Stimulated activated naive CD4-positive, alpha-beta T cell treated with Interleukin-2 at 50 U/mL for 16 hours (primary cell): ENCODE results near the gene PPARD.

Experiments used
- DNase-seq: peaks from one replicate; lab custom pipeline; 2025; lab: John Stamatoyannopoulos, UW

PPARD gene

DNA sequence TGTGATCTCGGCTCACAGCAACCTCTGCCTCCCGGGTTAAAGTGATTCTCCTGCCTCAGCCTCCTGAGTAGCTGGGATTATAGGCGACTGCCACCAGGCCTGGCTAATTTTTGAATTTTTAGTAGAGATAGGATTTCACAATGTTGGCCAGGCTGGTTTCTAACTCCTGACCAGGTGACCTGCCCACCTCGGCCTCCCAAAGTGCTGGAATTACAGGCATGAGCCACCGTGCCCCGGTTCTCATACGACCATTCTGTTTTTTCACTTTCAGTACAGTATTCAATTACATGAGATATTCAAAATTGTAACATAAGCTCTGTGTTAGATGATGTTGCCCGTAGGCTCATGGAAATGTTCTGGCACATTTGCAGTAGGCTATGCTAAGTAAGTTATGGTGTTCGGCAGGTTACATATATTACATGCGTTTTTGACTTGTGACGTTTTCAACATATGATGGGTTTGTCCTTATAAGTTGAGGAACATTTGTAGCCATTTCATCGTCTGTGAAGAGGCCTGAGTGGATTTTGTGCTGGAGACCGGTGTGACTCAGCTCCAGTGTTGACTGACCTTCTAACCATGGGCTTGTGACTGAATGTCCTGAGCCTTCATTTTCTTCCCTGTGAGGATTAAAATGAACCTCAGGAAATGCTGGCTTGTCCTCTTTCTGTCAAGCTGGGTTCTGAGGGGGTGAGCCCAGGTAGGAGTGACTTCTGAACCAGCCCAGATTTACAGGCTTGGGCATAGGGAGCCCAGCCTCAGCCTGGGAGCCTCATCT is 12.2 kb downstream of the PPARD start:
- DNase-seq: no peak

- no peak for DNase-seq
These were observed 14.0 kb downstream of the PPARD start for GRCh38 chr6:35356391-35356790.

DNA sequence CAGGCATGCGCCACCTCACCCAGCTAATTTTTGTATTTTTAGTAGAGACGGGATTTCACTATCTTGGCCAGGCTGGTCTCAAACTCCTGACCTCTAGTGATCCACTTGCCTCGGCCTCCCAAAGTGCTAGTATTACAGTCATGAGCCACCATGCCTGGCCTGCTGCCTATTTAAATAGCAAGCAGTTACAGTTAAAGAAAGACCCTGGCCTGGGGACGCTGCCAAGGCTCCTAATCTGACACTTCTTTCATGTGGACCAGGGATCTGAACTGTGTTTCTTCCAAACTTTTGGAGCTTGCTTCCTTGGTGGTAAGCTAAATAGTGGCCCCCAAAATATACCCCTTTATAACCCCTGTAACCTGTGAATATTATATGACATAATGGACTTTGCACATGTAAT is 15.3 kb downstream of the PPARD start:
- DNase-seq: no peak

GRCh38 chr6:35358086-35358485 is 15.7 kb downstream of the PPARD start:
- DNase-seq: no peak

DNA sequence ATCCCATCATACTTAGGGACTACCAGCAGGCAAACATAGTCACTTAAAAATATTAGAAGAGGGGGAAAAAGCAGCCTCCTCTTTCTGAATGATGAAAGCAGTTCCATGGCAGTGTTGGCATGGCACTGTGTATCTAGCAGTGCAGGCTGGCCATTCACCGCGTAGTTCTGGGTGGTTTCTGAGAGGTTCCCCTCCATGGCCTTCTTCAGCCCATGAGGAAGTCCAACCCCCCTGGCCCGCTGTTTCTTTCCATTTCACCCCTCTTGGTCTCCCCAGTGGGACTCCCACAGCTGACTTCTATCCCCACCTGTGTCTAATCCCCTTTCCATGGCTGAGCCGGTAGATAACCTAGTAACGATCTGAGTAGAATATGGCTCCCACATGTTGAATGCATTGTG is 17.0 kb downstream of the PPARD start:
- DNase-seq: no peak

DNA sequence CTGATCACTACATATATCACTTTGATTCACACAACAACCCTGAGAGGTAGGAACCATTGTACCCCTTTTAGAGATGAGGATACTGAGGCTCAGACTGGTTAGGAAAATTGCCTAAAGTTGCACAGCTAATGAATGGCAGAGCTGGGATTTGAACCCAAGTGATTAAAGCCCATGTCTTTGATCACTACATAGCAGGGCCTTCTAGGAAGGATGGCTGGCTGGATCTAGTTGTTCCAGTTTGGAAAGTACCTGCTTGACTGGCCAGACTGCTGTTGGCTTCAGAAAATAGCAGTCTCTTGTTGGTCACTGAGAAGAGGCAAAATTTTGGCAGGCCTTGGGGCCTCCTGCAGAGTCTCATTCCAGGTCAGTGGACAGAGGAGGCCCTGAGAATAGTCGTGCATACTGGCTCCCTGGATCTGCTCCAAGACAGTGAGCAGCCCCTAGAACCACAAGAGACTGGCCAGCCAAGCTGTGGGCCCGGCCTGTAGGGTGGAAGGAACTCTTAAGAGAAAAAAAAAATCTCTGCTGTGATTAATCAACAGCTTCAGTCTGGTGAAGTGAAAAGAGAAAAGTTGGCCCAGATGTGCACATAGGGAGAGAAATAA is 17.5 kb downstream of the PPARD start:
- DNase-seq: no peak

- DNase-seq: no peak
These were observed 18.2 kb downstream of the PPARD start for GRCh38 chr6:35360349-35361138.

GRCh38 chr6:35362200-35362599 is 19.8 kb downstream of the PPARD start:
- DNase-seq: no peak

GRCh38 chr6:35363293-35363750 is 21.0 kb downstream of the PPARD start:
- DNase-seq: no peak

DNA sequence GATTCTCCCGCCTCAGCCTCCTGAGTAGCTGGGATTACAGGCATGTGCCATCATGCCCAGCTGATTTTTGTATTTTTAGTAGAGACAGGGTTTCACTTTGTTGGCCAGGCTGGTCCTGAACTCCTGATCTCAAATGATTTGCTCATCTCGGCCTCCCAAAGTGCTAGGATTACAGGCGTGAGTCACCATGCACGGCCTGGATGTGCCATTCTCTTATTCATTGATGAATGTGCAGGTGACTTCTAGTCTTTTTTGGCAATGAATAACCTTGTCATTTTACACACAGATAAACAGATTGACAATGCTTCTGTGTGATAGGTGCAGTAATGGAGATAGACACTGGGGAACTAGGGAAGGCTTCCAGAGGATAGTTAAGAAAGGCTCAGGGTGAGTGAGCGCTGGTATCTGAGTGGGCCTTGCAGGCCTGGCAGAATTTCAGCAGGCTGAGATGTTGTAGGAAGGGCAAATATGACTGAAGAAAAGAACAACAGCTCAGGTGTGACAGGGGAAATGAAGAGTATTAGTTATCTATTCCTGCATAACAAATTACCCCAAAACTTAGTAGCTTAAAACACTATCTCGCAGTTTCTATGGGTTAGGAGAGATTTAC is 23.3 kb downstream of the PPARD start:
- no peak for DNase-seq

GRCh38 chr6:35366204-35366596 is 23.8 kb downstream of the PPARD start:
- no peak for DNase-seq

- no peak for DNase-seq
These were observed 25.3 kb downstream of the PPARD start for GRCh38 chr6:35367646-35368037.

DNA sequence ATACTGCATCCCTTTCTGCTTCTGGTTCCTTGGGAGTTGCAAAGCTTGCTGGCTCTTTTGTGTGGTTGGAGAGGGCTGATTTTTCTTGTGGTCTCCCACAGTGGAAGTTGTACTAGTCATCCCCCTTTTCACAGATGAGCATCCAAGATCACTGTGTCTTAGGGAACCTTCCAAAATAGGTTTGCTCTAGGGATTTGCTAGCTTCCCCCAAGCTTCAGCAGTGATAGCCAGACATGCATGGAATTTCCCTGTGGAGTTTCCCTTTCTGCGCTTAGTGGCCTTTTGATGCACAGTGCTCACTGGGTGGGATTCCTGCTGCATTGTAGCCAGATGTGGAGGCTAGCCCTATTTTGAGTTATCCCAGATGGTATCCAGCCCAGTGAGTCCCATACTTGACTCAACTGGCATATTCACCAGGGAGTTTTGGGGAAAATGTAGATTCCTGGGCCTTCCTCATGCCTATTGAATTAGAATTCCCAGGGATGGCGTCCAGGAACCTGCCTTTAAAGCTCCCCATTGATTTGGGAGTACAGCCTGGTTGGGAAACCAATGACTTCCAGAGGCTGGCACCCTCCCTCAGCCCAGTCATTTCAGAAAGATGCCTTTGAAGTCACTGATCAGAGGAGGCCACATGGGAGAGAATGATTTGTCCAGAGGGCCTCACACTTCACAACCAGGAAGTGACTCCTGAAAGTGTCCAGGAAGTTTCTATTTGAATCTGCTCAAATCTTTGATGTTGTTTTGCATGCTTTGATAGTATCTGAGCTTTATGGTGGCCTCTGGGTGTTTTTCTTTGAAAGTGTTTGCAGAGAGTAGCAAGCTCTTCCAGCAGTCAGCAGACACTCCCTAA is 25.9 kb downstream of the PPARD start:
- DNase-seq: no peak

DNA sequence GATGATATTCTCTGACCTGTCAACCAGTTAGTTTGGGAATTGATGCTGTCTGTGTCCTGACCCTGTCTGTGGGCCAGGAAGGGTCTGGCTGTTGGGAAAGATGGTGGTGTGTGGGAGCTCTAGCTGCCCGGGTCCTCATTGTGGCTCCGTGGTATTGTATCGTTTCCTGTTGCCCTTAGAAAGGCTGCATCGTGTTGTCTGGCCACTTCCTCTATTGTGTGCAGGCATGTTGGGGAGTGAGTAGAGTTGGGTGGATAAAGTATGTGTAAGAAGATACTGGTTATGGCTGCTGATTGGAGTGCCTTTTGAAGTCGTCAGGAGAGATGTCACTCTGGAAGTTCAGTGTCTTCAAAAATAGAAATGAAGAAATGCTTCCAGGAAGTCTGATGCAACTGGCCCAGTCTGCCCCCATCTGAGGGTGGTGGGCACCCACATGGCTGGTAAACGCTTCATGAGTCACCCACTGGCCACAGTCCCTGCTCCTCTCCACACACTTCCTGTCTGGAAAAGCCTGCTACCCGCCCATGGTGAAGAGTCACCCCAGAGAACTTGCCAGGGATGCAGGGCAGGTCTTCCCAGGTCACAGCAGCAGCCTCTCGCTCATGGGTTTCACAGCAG is 27.9 kb downstream of the PPARD start:
- DNase-seq: peak; percentile 29

GRCh38 chr6:35370785-35371493 is 28.6 kb downstream of the PPARD start:
- DNase-seq: no peak

DNA sequence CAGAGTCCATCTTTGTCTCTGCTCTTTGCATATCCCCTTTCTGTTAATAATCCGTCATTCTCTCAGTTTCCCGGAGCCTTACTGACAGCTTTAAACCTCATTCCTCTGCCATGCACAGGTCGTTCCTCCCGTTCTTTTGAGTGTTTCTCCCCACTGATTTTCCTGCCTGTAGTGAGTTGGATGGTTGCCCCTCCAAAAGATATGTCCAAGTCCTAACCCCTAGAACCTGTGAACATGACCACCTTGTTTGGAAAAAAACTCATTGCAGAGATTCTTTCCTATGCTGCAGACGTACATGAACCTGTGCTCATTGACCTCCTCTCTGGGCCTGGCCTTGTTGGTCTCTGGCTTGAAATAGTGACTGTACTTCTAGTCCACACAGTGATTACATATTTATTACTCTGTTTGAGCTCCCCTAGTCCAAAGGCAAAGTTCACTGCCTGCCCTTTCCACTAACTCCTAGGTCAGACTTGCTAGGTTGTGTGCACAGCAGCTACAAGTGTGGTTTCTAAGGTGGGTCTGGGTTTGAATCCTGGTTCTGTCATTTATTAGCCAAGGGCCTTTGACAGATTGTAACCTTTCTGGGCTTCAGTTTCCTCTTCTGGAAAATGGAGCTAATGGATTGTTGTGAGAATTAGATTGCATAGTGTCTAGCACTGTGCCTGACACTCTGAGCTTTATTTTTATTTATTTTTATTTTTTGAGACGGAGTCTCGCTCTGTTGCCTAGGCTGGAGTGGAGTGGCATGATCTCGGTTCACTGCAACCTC is 29.3 kb downstream of the PPARD start:
- DNase-seq: no peak

GRCh38 chr6:35372633-35373032 is 30.3 kb downstream of the PPARD start:
- no peak for DNase-seq

GRCh38 chr6:35376281-35376680 is 33.9 kb downstream of the PPARD start:
- no peak for DNase-seq

DNA sequence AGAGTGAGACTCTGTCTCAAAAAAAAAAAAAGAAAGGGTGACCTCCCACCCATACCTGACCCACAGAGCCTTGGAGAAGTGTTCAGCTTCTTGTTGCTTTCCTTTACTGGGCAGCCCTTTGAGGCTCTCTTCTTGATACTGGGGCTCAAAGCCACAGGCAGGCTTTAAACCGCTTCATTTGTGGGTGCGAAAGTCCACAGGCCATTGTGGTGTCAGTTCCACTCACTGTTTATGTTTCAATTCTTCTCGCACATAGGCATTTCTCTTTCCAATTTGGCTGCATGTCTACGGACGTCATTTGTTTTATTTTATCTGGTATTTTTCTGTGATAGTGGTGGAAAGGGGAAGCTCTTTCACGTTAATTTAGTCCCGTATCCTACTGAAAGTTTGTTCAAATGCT is 34.6 kb downstream of the PPARD start:
- DNase-seq: no peak

DNA sequence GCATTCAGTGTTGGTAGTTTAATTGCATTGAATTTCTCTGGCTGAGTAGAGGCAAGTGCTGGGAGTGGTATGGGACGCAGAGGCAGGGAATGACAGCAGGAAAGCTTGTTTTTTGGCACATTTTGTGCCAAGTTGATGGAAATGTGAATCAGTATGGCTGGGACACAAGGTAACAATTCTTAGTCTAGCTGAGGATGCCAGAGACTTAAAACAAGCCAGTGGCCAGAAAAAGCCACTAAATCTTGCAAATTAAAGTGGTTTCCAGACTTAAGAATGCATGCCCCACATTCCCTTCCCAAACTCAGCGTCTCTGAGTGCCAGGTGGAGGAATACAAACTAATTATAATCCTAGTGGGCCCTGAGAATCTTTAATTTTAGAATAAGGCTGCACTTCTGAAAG is 35.9 kb downstream of the PPARD start:
- DNase-seq: no peak
